A549 (cell line): ENCODE results near the gene CERK.

Experiments
- CTCF ChIP-seq: fragments of >200 bp; sonication (Bioruptor Twin); formaldehyde crosslinking; IDR thresholded peaks from 3 replicates; pipeline ENCODE4 v1.5.1; 2016
- ELK1 ChIP-seq: fragments of 150-350 bp; IDR thresholded peaks from 2 replicates; pipeline ENCODE4 v1.6.1; 2014; ENCODE audit warnings: low read depth, mild to moderate bottlenecking, low read length
- HDAC2 ChIP-seq: fragments of 200-600 bp; sonication (generic); IDR thresholded peaks from 2 replicates; pipeline ENCODE4 v1.6.1; 2016
- MAFK ChIP-seq: fragments of 450-650 bp; IDR thresholded peaks from 2 replicates; pipeline ENCODE4 v1.6.1; 2014; ENCODE audit not compliant: partially characterized antibody
- RAD21 ChIP-seq, 2 experiments: fragments of >200 bp in 1 of 2; sonication (Bioruptor Twin) in 1 of 2; formaldehyde crosslinking in 1 of 2; IDR thresholded peaks in 1 of 2; conservative IDR thresholded peaks in 1 of 2; 2 replicates in 1 of 2; 3 replicates in 1 of 2; pipeline ENCODE4 v1.6.1; 2012 to 2018; ENCODE audit warnings: inconsistent platforms in 1 of 2
- SREBF2 ChIP-seq: fragments of 450-650 bp; IDR thresholded peaks from 2 replicates; pipeline ENCODE4 v1.6.1; 2014; ENCODE audit warnings: mild to moderate bottlenecking, moderate library complexity
- ZFP36 ChIP-seq: fragments of 450-650 bp; IDR thresholded peaks from 2 replicates; pipeline ENCODE4 v1.6.1; 2014; ENCODE audit warnings: borderline replicate concordance; ENCODE audit not compliant: partially characterized antibody
- ZNF302 ChIP-seq: fragments of 250-450 bp; sonication (Bioruptor Pico); IDR thresholded peaks from 2 replicates; pipeline ENCODE4 v1.9.0; 2021; ENCODE audit warnings: inconsistent platforms, mild to moderate bottlenecking, moderate library complexity
- ZSCAN20 ChIP-seq: fragments of 250-450 bp; sonication (Bioruptor Pico); IDR thresholded peaks from 2 replicates; pipeline ENCODE4 v1.8.0; 2022; ENCODE audit warnings: mild to moderate bottlenecking, moderate library complexity

- TF ChIP-seq ELK1, result no peak
- no peak for TF ChIP-seq CTCF
- no peak for TF ChIP-seq ZSCAN20
- TF ChIP-seq ZFP36, result no peak
- TF ChIP-seq SREBF2, result no peak
- TF ChIP-seq ZNF302 (CRISPR knock-in tag), result no peak
- TF ChIP-seq RAD21 (conservative IDR thresholded peaks at IDR 0.05 in 1 of 2, IDR thresholded peaks at IDR 0.05 in 1 of 2), result no peak
- no peak for TF ChIP-seq HDAC2
- TF ChIP-seq MAFK, result no peak
Observed at GRCh38 chr22:46712288-46712687, 25.8 kb downstream of the CERK start.
